ENCODE data around the gene HOXD9. TPM values are rescaled to one million over a fixed set of nuclear protein-coding genes. Genes with fewer than 3 reads are reported as not detected.

Gene HOXD9
- polyA plus RNA-seq, 1 donor, result 7.6 TPM

GRCh38 chr2:176152350-176153181 lies 30.0 kb downstream of the HOXD9 start:
- DNase-seq (ENCODE audit: low read depth), result no peak

- no peak for DNase-seq (ENCODE audit: low read depth)
These were observed 32.2 kb downstream of the HOXD9 start for GRCh38 chr2:176154576-176155252.

GRCh38 chr2:176155356-176156044 lies 33.0 kb downstream of the HOXD9 start:
- DNase-seq (ENCODE audit: low read depth), result no peak

GRCh38 chr2:176156301-176156806 lies 33.8 kb downstream of the HOXD9 start:
- DNase-seq (ENCODE audit: low read depth), result no peak

GRCh38 chr2:176156807-176157498 lies 34.4 kb downstream of the HOXD9 start, which contains the start of gene HOXD3:
TSS of gene HOXD3 (plus strand) at chr2:176157307. CDS start at chr2:176169115, 11,808 bp downstream.
- DNase-seq (ENCODE audit: low read depth), result no peak

- DNase-seq (ENCODE audit: low read depth), result no peak
These were observed 35.1 kb downstream of the HOXD9 start for GRCh38 chr2:176157499-176158185.

GRCh38 chr2:176158186-176158591 lies 35.7 kb downstream of the HOXD9 start:
- DNase-seq (ENCODE audit: low read depth), result no peak

GRCh38 chr2:176158855-176159662 lies 36.5 kb downstream of the HOXD9 start:
- no peak for DNase-seq (ENCODE audit: low read depth)

GRCh38 chr2:176159663-176160250 lies 37.2 kb downstream of the HOXD9 start:
- no peak for DNase-seq (ENCODE audit: low read depth)

GRCh38 chr2:176160251-176160985 lies 37.9 kb downstream of the HOXD9 start:
- no peak for DNase-seq (ENCODE audit: low read depth)

GRCh38 chr2:176160986-176161824 lies 38.7 kb downstream of the HOXD9 start:
- no peak for DNase-seq (ENCODE audit: low read depth)

GRCh38 chr2:176161825-176162626 lies 39.5 kb downstream of the HOXD9 start:
- peak; percentile 75 for DNase-seq (ENCODE audit: low read depth)

GRCh38 chr2:176162911-176163671 lies 40.6 kb downstream of the HOXD9 start:
- no peak for DNase-seq (ENCODE audit: low read depth)

- no peak for DNase-seq (ENCODE audit: low read depth)
These were observed 41.1 kb downstream of the HOXD9 start for GRCh38 chr2:176163672-176164056.

GRCh38 chr2:176164201-176164600 lies 41.7 kb downstream of the HOXD9 start:
- no peak for DNase-seq (ENCODE audit: low read depth)

GRCh38 chr2:176164611-176165369 lies 42.3 kb downstream of the HOXD9 start:
- no peak for DNase-seq (ENCODE audit: low read depth)

Data from forelimb muscle (tissue), 1 donor.